Gastroesophageal sphincter (tissue), 3 donors: ENCODE data around the gene BCOR.

Experiments used
- EP300 ChIP-seq: sonication (generic); formaldehyde crosslinking; IDR thresholded peaks from one replicate; pipeline ENCODE4 v1.6.1; 2017; ENCODE audit warnings: antibody characterized with exemption, mild to moderate bottlenecking
- POLR2A ChIP-seq, 2 donors: fragments of 450-650 bp; IDR thresholded peaks; one replicate each; pipeline ENCODE4 v1.6.1; 2017; ENCODE audit warnings: antibody characterized with exemption in 2 of 2, mild to moderate bottlenecking in 2 of 2, moderate library complexity in 1 of 2
- TF ChIP-seq, protein P1 (sequence below), 4 experiments: fragments of 200-600 bp in 2 of 4; fragments of 450-650 bp in 2 of 4; sonication (generic) in 1 of 4; IDR thresholded peaks; one replicate each; pipeline ENCODE4 v1.5.1; 2017 to 2019; ENCODE audit warnings: antibody characterized with exemption in 4 of 4, mild to moderate bottlenecking in 2 of 4, moderate library complexity in 2 of 4

DNA sequence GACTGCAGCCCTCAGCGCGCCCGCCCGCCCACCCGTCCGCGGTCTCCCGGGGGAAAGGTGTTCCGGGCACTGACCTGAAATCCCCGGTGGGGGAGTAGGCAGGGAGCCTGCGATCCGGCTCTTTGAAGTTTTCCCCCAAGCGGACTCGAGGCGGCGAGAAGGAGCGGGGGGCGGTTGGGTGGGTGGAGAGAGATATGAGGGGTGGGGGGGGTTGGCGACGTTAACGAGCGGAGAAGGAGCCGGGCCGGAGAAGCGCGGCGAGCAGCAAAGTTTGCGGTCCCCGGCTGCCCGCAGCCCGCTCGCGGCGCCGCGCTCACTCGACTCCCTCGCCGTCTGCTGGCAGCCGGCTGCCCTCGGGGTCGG, 636 bp downstream of the BCOR start:
- TF ChIP-seq, protein P1, sequence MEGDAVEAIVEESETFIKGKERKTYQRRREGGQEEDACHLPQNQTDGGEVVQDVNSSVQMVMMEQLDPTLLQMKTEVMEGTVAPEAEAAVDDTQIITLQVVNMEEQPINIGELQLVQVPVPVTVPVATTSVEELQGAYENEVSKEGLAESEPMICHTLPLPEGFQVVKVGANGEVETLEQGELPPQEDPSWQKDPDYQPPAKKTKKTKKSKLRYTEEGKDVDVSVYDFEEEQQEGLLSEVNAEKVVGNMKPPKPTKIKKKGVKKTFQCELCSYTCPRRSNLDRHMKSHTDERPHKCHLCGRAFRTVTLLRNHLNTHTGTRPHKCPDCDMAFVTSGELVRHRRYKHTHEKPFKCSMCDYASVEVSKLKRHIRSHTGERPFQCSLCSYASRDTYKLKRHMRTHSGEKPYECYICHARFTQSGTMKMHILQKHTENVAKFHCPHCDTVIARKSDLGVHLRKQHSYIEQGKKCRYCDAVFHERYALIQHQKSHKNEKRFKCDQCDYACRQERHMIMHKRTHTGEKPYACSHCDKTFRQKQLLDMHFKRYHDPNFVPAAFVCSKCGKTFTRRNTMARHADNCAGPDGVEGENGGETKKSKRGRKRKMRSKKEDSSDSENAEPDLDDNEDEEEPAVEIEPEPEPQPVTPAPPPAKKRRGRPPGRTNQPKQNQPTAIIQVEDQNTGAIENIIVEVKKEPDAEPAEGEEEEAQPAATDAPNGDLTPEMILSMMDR (IDR thresholded peaks at IDR 0.05) = no peak
- no peak for TF ChIP-seq EP300
- no peak for TF ChIP-seq POLR2A (IDR thresholded peaks at IDR 0.05)
